Progenitor cell of endocrine pancreas (in vitro differentiated cells): ENCODE data around the gene SLC1A4. TPM values are rescaled to one million over a fixed set of nuclear protein-coding genes. Genes with fewer than 3 reads are reported as not detected.
A peak's percentile ranks its signal among the peaks of the same experiment; 100 is the strongest.

Experiments
- DNase-seq: peaks from one replicate; pipeline ENCODE4 v3.0.0; 2021; ENCODE audit warnings: low spot score; ENCODE audit not compliant: unreplicated experiment
- H3K27ac Mint-ChIP-seq: 2 replicates; pipeline ENCODE4 v1.8.0; 2021; ENCODE audit warnings: mild to moderate bottlenecking, moderate library complexity, mixed read lengths
- H3K27me3 Mint-ChIP-seq: 2 replicates; pipeline ENCODE4 v1.8.0; 2021; ENCODE audit warnings: mixed read lengths
- H3K36me3 Mint-ChIP-seq: 2 replicates; pipeline ENCODE4 v1.8.0; 2022; ENCODE audit warnings: mixed read lengths; ENCODE audit not compliant: insufficient read depth
- H3K4me1 Mint-ChIP-seq: 2 replicates; pipeline ENCODE4 v1.8.0; 2021; ENCODE audit warnings: low read depth, mixed read lengths
- H3K4me3 Mint-ChIP-seq: 2 replicates; pipeline ENCODE4 v1.8.0; 2021; ENCODE audit warnings: low read depth, mild to moderate bottlenecking, moderate library complexity, mixed read lengths
- H3K9me3 Mint-ChIP-seq: 2 replicates; pipeline ENCODE4 v1.8.0; 2021; ENCODE audit warnings: low read depth, mixed read lengths
- CTCF ChIP-seq: fragments of 200-600 bp; sonication (generic); IDR thresholded peaks from one replicate; pipeline ENCODE4 v1.5.0; 2021; ENCODE audit warnings: antibody characterized with exemption, mild to moderate bottlenecking; ENCODE audit not compliant: unreplicated experiment
- total RNA-seq: library from RNA; stranded (reverse); gene quantifications from 2 replicates; pipeline ENCODE4 v1.2.1, GENCODE V29; 2021

SLC1A4 gene
- total RNA-seq, 1 donor from 2014 or later = 12.5 TPM

GRCh38 chr2:65023742-65024141 lies 34.5 kb downstream of the SLC1A4 start:
- no peak for DNase-seq
- Mint-ChIP-seq H3K27me3 (no peaks in the 10 kb centered on the region), H3K4me1 (peaks cover 9% of the 10 kb centered on the region), H3K36me3 (peaks cover 12% of the 10 kb centered on the region), H3K4me3 (no peak overlapping the region), H3K27ac (peak overlapping the region; percentile 75), H3K9me3 (no peaks in the 10 kb centered on the region)
- no peak for TF ChIP-seq CTCF

- peaks cover 7% of the 10 kb centered on the region for H3K36me3 Mint-ChIP-seq
- no peak overlapping the region for H3K4me3 Mint-ChIP-seq
- no peaks in the 10 kb centered on the region for H3K9me3 Mint-ChIP-seq
- DNase-seq = no peak
- TF ChIP-seq CTCF = no peak
- peaks cover 9% of the 10 kb centered on the region for H3K4me1 Mint-ChIP-seq
- H3K27ac Mint-ChIP-seq = no peak overlapping the region
- no peaks in the 10 kb centered on the region for H3K27me3 Mint-ChIP-seq
Observed at GRCh38 chr2:65024149-65024829, 35.1 kb downstream of the SLC1A4 start.

- no peak for TF ChIP-seq CTCF
Observed at GRCh38 chr2:65025453-65026123, 36.4 kb downstream of the SLC1A4 start.

GRCh38 chr2:65026154-65026553 lies 37.0 kb downstream of the SLC1A4 start:
- no peak overlapping the region for H3K4me3 Mint-ChIP-seq
- H3K27ac Mint-ChIP-seq = no peak overlapping the region
- TF ChIP-seq CTCF = no peak
- no peaks in the 10 kb centered on the region for H3K27me3 Mint-ChIP-seq
- no peaks in the 10 kb centered on the region for H3K9me3 Mint-ChIP-seq
- DNase-seq = no peak
- H3K36me3 Mint-ChIP-seq = peaks cover 6% of the 10 kb centered on the region
- H3K4me1 Mint-ChIP-seq = peaks cover 9% of the 10 kb centered on the region

More at GRCh38 chr2:65025453-65026123, 36.4 kb downstream of the SLC1A4 start:
- Mint-ChIP-seq H3K27ac (peak overlapping the region; percentile 1), H3K4me1 (peaks cover 9% of the 10 kb centered on the region), H3K4me3 (no peak overlapping the region), H3K27me3 (no peaks in the 10 kb centered on the region), H3K9me3 (no peaks in the 10 kb centered on the region), H3K36me3 (peaks cover 6% of the 10 kb centered on the region)
- no peak for DNase-seq

GRCh38 chr2:65026704-65027464 lies 37.7 kb downstream of the SLC1A4 start:
- no peak for DNase-seq
- Mint-ChIP-seq H3K27ac (no peak overlapping the region), H3K27me3 (no peaks in the 10 kb centered on the region), H3K9me3 (no peaks in the 10 kb centered on the region), H3K4me3 (no peak overlapping the region), H3K36me3 (peaks cover 6% of the 10 kb centered on the region), H3K4me1 (peaks cover 7% of the 10 kb centered on the region)
- TF ChIP-seq CTCF = no peak
